Sciatic nerve (tissue), 2 donors: ENCODE measurements around the gene JMJD6. TPM values are rescaled to one million over a fixed set of nuclear protein-coding genes. Genes with fewer than 3 reads are reported as not detected.
"Not testable (repeated sequence)": the region's sequence is repeated elsewhere in the genome, so short reads cannot be mapped to it uniquely, and the experiment has no call there.

Experiments
- ATAC-seq: fragments of 200-7000 bp; cut with Tn5 transposase; one replicate; pipeline ENCODE4 v1.9.1; 2020; ENCODE audit warnings: mild to moderate bottlenecking, moderate library complexity
- DNase-seq: peaks from one replicate; pipeline ENCODE4 v3.0.0-alpha.2; 2020; ENCODE audit warnings: low spot score
- intact Hi-C: fragments of 100-400 bp; cut with DNase I; formaldehyde crosslinking; loops from one replicate; pipeline ENCODE4 v1.14.2; 2022
- total RNA-seq: library from RNA; stranded (reverse); fragmentation: NEBNext Ultra II Directional; extraction: Animal tissue kit (Norgen Biotek cat#: 25700); gene quantifications from one replicate; pipeline ENCODE4 v1.2.1, GENCODE V29; 2021
- donor health status: DM: no; HTN: no; CAD: no.
- donor health status: DM: no; HTN: no; CAD: no.

JMJD6 gene
- total RNA-seq, 1 donor from 2014 or later, result 37.2 TPM

- DNase-seq (no peak), ATAC-seq (no peak)
- intact Hi-C loops, result no loop called here
These were observed 4.1 kb downstream of the JMJD6 start for GRCh38 chr17:76722279-76722678.

GRCh38 chr17:76721463-76721862 is 4.9 kb downstream of the JMJD6 start:
- intact Hi-C loops, result no loop called here
- DNase-seq, result no peak
- ATAC-seq, result no peak

GRCh38 chr17:76720941-76721340 is 5.5 kb downstream of the JMJD6 start:
- ATAC-seq, result no peak
- no peak for DNase-seq
- intact Hi-C loops, result no loop called here

- intact Hi-C loops, result no loop called here
- DNase-seq (no peak), ATAC-seq (no peak)
These were observed 6.2 kb downstream of the JMJD6 start for GRCh38 chr17:76720211-76720610.

- ATAC-seq, result no peak
These were observed 7.9 kb downstream of the JMJD6 start for GRCh38 chr17:76718516-76718915.

GRCh38 chr17:76716839-76717215 is 9.6 kb downstream of the JMJD6 start:
- DNase-seq (no peak), ATAC-seq (no peak)
- intact Hi-C loops, result no loop called here

More at GRCh38 chr17:76718516-76718915, 7.9 kb downstream of the JMJD6 start:
- intact Hi-C loops, result no loop called here
- no peak for DNase-seq

- ATAC-seq (peak; percentile 72), DNase-seq (no peak)
These were observed 10.1 kb downstream of the JMJD6 start for GRCh38 chr17:76716146-76716838.

GRCh38 chr17:76715496-76715830 is 10.9 kb downstream of the JMJD6 start:
- DNase-seq, result peak; percentile 40
- intact Hi-C loops, result no loop called here
- no peak for ATAC-seq

More at GRCh38 chr17:76716146-76716838, 10.1 kb downstream of the JMJD6 start:
- intact Hi-C loops, result no loop called here

- ATAC-seq, result peak; percentile 38
- peak; percentile 91 for DNase-seq
- intact Hi-C loops, result no loop called here
These were observed 11.4 kb downstream of the JMJD6 start for GRCh38 chr17:76714822-76715495.

GRCh38 chr17:76714336-76714735 is 12.1 kb downstream of the JMJD6 start:
- DNase-seq (no peak), ATAC-seq (no peak)
- intact Hi-C loops, result no loop called here

- DNase-seq (no peak), ATAC-seq (no peak)
- intact Hi-C loops, result no loop called here
These were observed 12.6 kb downstream of the JMJD6 start for GRCh38 chr17:76713765-76714164.

- DNase-seq, intact Hi-C loops, ATAC-seq: not testable (repeated sequence)
These were observed 14.1 kb downstream of the JMJD6 start for GRCh38 chr17:76712321-76712720.

GRCh38 chr17:76710863-76711611 is 15.4 kb downstream of the JMJD6 start, which contains the start of gene MXRA7:
Gene MXRA7 (minus strand): TSS chr17:76710965. CDS start chr17:76710946, 19 bp downstream.
- intact Hi-C loops, result no loop called here
- ATAC-seq (peak; percentile 72), DNase-seq (peak; percentile 86)

GRCh38 chr17:76709951-76710862 is 16.2 kb downstream of the JMJD6 start:
- peak; percentile 63 for ATAC-seq
- not testable (repeated sequence) for DNase-seq

GRCh38 chr17:76709077-76709950 is 17.1 kb downstream of the JMJD6 start:
- intact Hi-C loops, result no loop called here
- DNase-seq (peak; percentile 88), ATAC-seq (peak; percentile 85)

More at GRCh38 chr17:76709951-76710862, 16.2 kb downstream of the JMJD6 start:
- intact Hi-C loops, result not testable (repeated sequence)

GRCh38 chr17:76707985-76708807 is 18.2 kb downstream of the JMJD6 start:
- ATAC-seq (peak; percentile 28), DNase-seq (no peak)
- intact Hi-C loops, result no loop called here

GRCh38 chr17:76706817-76707216 is 19.6 kb downstream of the JMJD6 start:
- DNase-seq (no peak), ATAC-seq (no peak)
- intact Hi-C loops, result no loop called here
